HTERT RPE-1 (cell line): Measurements from ENCODE around the gene RNF186.

ENCODE experiments used
- in situ Hi-C: fragments of 300-500 bp; cut with MboI; formaldehyde crosslinking; loops from 4 replicates; pipeline ENCODE4 v1.14.3; 2020; ENCODE audit warnings: low sequenced_read_pairs

The RNF186 gene

DNA sequence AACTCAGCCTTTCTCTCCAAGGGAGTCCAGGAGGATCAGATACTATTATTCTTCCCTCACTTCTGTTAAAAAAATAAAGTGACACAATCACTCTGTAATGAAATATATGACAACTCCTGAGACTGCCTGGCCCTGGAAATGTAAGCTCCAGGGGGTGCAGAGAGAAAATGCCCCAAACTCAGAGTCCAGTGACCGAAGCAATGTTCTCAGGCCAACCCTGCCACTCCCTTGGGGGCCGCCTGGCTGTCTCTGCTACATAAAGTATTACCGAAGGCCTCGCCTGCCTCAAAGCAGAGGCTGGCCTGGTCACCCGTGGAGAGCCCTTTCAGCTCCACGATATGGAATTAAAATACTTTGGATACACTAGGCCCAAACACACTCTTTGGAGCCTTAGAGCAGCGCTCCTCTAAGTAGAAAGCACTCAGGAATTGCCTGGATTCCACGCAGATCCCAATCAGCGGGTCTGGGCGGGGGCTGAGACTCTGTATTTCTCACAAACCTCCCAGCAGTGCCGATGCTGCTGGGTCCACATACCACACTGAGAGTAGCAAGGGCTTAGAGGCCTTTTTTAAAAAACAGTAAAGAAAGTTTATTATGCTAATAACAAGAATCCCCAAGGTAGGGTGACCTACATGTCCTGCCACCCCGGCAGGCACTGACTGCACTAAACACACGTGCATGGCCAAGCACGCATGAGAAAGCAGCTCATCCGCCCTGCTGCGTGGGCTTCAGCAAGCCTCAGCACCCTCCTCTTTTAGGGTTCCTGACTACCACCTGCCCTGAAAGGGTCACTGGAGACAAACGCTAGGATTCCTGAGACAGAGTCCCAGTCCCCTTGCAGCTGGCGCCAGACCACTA, 46.5 kb downstream of the RNF186 start:
- in situ Hi-C loops = no loop called here

DNA sequence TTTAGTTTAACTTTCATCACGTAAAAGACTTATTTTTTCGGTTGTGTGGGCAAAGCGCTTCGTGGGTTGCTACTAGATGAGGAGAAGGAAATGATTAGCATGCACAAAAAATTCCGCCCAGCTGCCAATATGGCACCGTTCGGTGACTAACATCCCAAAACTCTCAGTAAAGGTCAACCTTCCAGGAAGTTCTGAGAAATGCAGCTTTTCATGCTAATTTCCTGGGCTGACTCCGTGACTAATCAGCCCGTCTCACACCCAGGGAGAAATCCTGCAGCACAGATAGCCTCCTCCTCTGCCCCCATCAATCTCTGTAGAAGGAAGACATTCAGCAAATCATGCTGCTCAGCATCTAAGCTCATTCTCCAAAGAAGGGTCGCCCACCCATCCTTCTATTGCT, 49.5 kb downstream of the RNF186 start:
- in situ Hi-C loops = no loop called here

DNA sequence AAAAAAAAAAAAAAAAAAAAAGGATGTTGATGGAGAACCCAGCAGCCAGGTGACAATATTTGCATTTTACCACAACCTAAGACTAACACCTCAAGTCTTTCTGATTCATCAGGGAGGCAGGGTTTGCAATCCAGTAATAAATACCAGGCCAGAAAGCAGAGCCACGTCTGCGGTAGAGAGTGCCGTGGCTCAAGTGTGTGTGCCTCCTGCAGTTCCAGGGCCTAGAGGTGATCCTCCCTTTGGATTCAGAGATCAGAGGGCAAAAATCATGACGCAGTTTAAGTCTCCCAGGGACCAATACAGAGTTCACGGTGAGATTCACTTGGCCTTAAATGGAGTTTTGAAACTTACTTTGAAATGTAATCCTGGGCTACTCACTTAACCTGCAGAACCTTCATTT, 50.2 kb downstream of the RNF186 start:
- in situ Hi-C loops = no loop called here
